CD1c-positive myeloid dendritic cell (primary cell): ENCODE measurements around the gene PXYLP1.
A peak's percentile ranks its signal among the peaks of the same experiment; 100 is the strongest.
"Not testable (repeated sequence)": the region's sequence is repeated elsewhere in the genome, so short reads cannot be mapped to it uniquely, and the experiment has no call there.

Experiments
- DNase-seq: peaks from one replicate; pipeline ENCODE4 v3.0.0-alpha.2; 2016; ENCODE audit errors: extremely low spot score

Gene PXYLP1

DNA sequence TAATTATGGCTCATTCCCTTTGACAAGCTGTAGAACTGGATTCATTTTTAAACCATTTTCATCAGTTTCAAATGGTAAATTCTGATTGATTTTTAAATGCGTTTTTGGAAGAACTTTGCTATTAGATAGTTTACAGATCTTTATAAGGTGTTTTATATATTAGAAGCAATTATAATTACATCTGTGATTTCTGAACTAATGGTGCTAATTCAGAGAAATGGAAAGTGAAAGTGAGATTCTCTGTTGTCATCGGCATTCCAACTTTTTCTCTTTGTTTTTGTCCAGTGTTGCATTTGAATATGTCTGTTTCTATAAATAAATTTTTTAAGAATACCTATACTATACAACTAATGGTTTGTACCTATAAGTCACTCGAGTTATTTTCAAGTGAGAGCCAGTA, 62.7 kb downstream of the PXYLP1 start:
- DNase-seq: no peak

- peak; percentile 55 for DNase-seq
Observed at GRCh38 chr3:141294848-141295247, 63.2 kb downstream of the PXYLP1 start.

DNA sequence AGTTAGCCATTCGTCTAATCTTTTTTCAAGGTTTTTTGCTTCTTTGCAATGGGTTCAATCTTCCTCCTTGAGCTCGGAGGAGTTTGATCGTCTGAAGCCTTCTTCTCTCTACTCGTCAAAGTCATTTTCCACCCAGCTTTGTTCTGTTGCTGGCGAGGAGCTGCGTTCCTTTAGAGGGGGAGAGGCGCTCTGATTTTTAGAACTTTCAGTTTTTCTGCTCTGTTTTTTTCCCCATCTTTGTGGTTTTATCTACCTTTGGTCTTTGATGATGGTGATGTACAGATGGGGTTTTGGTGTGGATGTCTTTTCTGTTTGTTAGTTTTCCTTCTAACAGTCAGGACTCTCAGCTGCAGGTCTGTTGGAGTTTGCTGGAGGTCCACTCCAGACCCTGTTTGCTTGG, 68.8 kb downstream of the PXYLP1 start:
- not testable (repeated sequence) for DNase-seq

DNA sequence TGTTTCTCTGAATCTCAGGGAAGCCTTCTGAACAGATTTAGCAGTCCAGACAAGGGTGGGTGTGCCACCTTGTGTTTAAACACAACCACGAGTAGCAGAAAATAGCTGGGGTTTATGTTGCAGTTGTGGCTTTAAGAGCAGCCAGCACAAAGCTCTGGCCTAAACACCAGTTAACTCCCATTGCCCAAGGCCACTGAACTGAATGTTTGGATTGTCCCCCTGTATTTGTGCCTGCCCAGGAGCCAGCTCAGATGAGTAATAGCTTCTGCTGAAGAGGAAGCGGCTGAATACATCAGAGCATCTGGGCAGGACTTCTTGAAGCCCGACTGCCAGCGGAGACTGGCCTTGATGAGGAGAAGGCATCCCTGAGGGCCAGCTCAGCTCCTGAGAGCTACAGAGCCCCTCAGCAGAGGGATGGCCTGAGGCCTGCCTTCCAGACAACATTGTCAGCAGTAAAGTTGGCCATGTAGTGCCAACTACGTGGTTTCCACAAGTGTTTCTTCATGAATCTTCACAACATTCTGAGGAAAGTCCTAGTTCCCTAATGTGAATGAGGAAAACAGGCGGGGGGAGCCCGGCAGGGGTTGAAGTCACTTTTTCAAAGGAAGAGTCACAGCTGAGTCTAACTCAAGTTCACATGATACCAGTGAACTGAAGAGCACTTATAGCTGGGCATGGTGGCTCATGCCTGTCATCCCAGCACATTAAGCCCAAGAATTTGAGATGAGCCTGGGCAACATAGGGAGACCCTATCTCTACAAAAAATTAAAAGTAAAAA, 70.9 kb downstream of the PXYLP1 start:
- peak; percentile 91 for DNase-seq

- peak; percentile 84 for DNase-seq
Observed at GRCh38 chr3:141303481-141304223, 72.0 kb downstream of the PXYLP1 start.

DNA sequence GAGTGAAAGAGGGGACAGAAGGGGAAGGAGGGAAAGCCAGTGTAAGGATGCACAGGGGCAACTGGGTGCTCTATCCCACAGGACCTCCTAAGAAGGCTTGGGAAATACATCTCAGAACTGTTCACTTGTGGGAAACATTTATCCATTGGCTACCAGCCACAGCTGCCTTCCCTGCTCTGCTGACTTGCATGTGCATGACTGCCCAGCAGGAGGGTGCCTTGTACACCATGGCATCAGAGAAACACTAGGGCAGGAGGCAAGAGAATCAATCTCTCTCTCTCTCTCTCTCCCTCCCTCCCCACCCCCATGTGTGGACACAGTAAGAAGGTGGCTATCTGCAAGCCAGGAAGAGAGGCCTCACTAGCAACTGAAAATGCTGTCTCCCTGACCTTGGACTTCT, 73.8 kb downstream of the PXYLP1 start:
- no peak for DNase-seq

- DNase-seq: no peak
Observed at GRCh38 chr3:141306276-141306675, 74.7 kb downstream of the PXYLP1 start.

- DNase-seq: peak; percentile 25
Observed at GRCh38 chr3:141306922-141307321, 75.3 kb downstream of the PXYLP1 start.

DNA sequence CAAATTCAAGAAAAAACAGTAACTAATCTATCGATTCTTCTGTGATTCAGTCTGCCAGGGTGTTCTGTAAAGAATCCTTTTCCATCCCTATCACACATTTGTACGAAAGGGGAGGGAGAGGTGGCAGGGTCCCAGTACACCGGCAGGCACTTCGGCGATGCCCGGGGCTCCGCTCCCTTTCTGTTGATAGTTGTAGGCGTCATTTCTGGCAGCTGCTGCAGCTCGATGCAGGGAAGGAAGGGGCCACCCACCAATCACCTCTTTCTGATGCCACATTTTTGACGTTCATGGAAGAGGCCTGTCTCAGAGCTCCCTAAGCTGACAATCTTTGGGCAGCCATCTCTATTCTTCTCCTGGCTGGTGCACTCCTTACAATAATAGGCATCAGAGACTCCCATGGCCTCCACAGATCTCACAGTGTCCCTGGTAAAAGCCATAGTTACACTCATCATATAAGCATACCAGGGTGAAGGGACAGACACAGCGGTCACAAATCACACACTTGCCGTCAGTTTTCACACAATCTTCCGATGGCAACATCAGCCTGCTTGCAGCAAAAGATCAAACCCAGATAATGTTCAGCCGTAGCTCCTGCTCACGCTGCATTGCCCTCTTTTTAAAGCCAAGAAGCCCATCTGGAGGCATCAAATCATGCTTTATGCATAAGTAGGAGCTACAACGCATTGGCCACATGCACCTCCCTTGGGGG, 75.9 kb downstream of the PXYLP1 start:
- DNase-seq: no peak

GRCh38 chr3:141308588-141309218, 77.1 kb downstream of the PXYLP1 start:
- peak; percentile 31 for DNase-seq

DNA sequence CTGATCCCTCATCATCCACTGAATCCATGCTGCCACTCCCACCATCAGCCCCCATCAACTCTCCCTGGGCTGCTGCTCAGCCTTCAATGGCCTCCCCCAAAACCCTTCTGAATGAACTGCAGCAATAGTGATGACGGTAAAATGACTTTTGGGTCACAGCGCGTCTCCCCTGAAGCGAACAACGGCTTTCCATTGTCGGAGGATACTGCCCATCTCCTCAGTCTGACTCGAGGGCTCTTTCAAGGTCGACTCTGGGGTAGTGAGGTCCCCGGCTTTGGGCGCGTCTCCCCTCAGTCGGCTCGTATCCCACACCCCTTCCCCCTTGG, 79.5 kb downstream of the PXYLP1 start:
- DNase-seq: no peak

GRCh38 chr3:141311496-141312353, 80.1 kb downstream of the PXYLP1 start:
- peak; percentile 98 for DNase-seq

GRCh38 chr3:141312354-141313092, 80.9 kb downstream of the PXYLP1 start:
- no peak for DNase-seq

- DNase-seq: no peak
Observed at GRCh38 chr3:141313093-141313683, 81.6 kb downstream of the PXYLP1 start.

DNA sequence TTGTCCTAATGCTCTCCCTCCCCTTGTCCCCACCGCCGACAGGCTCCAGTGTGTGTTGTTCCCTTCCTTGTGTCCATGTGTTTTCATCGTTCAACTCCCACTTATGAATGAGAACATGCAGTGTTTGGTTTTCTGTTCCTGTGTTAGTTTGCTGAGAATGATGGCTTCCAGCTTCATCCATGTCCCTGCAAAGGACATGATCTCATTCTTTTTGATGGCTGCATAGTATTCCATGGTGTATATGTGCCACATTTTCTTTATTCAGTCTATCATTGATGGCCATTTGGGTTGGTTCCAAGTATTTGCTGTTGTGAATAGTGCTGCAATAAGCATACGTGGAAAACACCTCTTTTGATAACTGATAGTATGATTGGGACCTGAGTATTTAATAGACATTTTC, 82.8 kb downstream of the PXYLP1 start:
- DNase-seq: not testable (repeated sequence)

- DNase-seq: no peak
Observed at GRCh38 chr3:141316851-141317250, 85.2 kb downstream of the PXYLP1 start.

GRCh38 chr3:141320399-141321108, 88.9 kb downstream of the PXYLP1 start:
- no peak for DNase-seq

DNA sequence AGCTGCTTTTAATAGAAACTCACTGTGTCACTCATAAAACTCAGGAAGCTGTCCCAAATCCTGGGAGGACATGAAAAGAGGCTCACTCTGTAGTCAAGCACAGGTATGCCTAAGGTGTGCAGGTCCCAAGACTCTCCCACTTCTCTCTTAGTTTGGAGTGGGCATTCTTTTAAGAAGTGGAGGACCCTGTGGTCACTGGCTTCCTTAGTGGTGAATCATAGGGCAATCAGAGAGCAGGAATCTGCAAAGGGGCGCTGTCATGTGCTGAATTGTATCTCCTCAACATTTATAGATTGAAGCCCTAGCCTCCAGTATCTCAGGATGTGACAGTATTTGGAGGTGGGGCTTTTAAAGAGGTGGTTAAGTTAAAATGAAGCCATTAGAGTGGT, 89.5 kb downstream of the PXYLP1 start:
- DNase-seq: no peak

GRCh38 chr3:141323936-141324704, 92.5 kb downstream of the PXYLP1 start:
- no peak for DNase-seq
